Measurements from ENCODE around the gene EVPL. TPM values are rescaled to one million over a fixed set of nuclear protein-coding genes. Genes with fewer than 3 reads are reported as not detected.
"Not testable (repeated sequence)": the region's sequence is repeated elsewhere in the genome, so short reads cannot be mapped to it uniquely, and the experiment has no call there.

Gene EVPL
- total RNA-seq: not detected in 2 replicates

DNA sequence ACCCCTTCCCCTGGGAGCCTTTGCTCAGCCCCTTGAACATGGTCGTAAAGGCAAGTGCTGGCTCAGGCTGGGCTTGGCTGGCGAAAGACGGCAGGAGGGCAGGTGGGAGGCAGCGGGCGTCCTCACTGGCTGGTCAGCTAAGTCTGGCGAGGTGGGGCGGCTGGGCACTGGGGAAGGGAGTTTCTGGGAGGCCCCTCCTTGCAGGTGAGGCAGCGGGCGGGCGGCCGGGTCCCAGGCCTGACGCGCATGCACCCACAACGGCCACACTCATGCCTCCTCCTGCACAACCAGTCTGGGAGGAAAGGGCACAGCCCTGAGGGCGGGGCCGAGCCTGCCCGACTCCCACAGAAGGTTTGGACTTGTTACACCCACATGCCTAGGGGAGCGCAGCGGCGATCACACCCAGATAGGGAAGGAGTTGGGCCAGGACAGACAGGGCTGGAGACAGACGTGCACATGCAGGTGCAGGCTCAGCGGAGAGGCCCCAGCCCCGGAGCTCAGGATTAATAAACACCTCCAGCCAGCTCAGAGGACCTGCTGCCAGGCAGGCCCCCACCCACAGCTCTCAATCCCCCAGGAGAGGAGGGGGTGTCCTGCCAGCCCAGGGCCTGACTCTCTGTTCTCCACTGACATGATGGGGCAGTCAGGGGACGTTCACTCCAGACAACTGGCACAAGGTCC, at the start of gene EVPL:
Gene EVPL, minus strand, starts transcription at position 148 of the 681 bp plus-strand sequence. Its CDS starts 108 bp downstream, at position 40.
- DNase-seq (ENCODE audit: low read depth, low spot score): no peak

- DNase-seq (ENCODE audit: low read depth, low spot score): no peak
These were observed 49.1 kb upstream of the EVPL start for GRCh38 chr17:76076146-76076764.

- no peak for DNase-seq (ENCODE audit: low read depth, low spot score)
These were observed 48.4 kb upstream of the EVPL start for GRCh38 chr17:76075364-76076145.

DNA sequence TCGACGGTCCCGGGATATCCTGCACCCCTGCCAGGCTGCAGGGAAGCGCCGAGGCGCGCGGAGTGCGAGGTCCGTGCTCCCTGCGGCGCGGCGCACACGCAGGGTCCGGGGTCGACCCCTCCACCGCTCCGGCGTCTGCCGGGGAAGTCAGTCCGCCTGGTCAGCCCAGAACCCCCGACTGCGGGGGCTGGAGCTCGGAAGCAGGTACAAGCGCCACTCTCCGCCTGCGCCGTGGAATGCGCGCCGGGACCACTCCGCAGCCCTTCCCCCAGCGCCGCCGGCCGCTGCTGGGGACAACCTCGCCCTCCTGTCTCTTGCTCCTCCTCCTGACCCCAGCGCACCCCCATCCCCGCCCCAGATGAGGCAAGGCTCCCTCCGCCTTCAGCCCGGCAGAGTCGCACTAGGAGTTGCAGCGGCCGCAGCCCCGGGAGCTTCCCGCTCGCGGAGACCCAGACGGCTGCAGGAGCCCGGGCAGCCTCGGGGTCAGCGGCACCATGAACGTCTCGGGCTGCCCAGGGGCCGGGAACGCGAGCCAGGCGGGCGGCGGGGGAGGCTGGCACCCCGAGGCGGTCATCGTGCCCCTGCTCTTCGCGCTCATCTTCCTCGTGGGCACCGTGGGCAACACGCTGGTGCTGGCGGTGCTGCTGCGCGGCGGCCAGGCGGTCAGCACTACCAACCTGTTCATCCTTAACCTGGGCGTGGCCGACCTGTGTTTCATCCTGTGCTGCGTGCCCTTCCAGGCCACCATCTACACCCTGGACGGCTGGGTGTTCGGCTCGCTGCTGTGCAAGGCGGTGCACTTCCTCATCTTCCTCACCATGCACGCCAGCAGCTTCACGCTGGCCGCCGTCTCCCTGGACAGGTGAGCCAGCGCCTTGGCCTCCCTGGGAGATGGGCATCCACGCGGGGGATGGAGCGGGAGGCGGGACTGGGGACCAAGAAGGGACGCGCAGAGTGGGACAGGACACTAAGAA, 47.6 kb upstream of the EVPL start, which contains the start of gene GALR2:
Gene GALR2, plus strand, starts transcription at position 392 of the 974 bp plus-strand sequence. Its CDS starts 103 bp downstream, at position 495.
- DNase-seq (ENCODE audit: low read depth, low spot score): no peak

DNA sequence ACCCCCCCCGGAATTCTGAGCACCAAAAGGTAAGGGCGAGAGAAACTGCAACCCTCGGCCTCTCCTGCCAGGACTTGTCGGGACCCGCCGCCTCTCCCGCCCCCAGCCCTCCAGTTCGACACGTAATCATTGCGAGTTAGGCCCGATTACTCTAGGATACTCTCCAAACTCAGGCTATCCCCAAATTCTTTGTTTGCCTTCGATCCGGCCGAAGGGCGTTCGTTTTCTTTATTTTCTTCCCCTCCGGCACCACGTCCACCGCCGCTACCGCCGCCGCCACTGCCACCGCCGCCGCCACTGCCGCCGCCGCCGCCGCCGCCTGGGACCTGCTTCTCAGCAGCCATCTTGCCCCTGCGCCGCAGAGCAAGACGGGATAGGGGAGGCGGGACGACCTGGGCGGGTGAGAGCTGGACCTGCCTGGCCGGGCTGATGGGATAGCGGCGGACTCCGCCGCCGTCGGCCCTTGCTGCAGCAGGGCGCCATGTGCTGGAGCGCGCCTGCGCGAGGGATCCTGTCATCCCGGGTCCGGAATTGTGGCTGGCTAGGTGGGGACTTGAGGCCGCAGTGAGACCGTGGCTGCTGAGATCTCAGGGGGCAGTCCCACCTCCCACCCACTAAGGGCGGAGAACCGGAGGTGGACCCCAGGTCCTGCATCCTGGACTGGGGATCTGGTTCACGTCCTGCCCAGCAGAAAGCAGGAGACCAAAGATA, 45.2 kb upstream of the EVPL start, which contains the start of gene SRP68:
Gene SRP68, minus strand, starts transcription at position 370 of the 711 bp plus-strand sequence. Its CDS starts 26 bp downstream, at position 344.
- peak; percentile 80 for DNase-seq (ENCODE audit: low read depth, low spot score)

DNA sequence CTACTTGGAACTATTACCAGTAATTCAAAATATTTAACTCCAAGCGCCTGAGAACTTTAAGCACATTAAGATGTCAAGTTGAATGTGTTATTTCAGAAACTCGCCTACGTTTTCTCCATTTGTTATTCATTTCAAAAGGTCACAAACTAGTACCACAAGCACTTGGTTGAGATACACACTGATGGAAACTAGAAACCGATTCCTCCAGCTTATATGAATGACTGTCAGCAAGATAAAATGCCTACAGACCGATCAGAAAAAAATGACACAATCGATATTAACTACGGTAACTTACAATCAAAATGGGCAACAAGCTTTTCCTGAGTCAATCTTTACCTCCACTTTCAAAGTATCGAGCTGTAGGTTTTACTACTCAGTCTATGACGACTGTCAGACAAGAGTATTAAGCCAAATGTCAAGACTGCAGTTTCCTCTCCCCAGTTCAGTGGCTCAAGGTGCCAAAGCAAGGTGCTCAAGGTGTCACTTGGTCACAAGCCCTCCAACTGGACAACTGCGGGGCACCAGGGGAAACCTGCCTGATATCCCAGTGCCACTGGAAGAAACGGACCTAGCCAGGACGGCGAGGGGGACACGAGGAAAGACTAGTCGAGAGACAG, 44.5 kb upstream of the EVPL start:
- DNase-seq (ENCODE audit: low read depth, low spot score): no peak

GRCh38 chr17:76065775-76066174, 38.7 kb upstream of the EVPL start:
- DNase-seq (ENCODE audit: low read depth, low spot score): no peak

- DNase-seq (ENCODE audit: low read depth, low spot score): no peak
These were observed 36.9 kb upstream of the EVPL start for GRCh38 chr17:76063875-76064546.

DNA sequence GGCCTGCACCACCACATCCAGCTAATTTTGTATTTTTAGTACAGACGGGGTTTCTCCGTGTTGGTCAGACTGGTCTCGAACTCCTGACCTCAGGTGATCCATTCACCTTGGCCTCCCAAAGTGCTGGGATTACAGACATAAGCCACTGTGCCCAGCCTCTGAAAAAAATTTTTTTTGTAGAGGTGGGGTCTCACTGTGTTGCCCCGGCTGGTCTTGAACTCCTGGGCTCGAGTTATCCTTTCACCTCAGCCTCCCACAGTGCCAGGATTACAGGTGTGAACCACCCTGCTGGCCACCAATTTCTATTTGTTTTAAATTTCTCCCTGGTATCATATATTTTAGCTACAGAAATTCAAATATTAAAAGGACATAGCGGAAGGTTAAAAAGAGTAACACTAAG, 31.2 kb upstream of the EVPL start:
- DNase-seq (ENCODE audit: low read depth, low spot score): not testable (repeated sequence)

DNA sequence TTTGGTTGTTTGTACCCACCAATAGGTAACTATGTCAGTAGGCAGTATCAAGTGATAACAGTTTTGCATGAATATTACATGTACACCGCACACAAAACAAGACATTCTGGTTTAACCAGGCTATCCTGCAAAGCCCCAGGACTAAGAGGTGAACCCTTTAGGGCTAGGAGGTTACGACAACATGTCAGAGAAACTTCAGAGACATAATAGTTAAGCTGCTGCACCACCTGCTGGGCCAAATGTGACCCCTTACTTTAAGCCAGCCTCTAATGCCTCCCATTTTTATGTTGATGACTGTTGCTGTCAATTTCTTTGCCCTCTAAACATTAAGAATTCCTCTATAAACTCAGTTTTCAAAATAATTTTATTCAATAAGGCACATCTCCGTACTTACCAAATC, 29.8 kb upstream of the EVPL start:
- DNase-seq (ENCODE audit: low read depth, low spot score): no peak

DNA sequence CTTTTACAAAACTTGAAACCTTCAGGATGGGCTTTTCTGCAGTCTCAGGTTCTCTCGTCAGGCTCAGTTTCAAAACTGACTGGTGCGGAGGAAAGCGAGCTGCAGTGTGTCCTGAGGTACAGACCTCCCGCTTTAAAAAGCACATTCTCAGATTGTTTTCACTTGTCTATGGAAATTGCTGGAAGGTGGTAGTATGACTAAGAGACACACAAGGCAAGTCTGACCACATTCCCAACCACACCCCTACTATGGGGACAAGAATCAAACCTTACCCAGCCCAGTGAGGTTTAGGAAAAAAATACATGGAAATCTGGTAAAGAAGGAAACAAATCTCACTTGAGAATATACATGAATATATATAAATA, 27.0 kb upstream of the EVPL start:
- no peak for DNase-seq (ENCODE audit: low read depth, low spot score)

GRCh38 chr17:76053246-76054111, 26.4 kb upstream of the EVPL start:
- DNase-seq (ENCODE audit: low read depth, low spot score): peak; percentile 57

GRCh38 chr17:76051561-76051960, 24.5 kb upstream of the EVPL start:
- no peak for DNase-seq (ENCODE audit: low read depth, low spot score)

DNA sequence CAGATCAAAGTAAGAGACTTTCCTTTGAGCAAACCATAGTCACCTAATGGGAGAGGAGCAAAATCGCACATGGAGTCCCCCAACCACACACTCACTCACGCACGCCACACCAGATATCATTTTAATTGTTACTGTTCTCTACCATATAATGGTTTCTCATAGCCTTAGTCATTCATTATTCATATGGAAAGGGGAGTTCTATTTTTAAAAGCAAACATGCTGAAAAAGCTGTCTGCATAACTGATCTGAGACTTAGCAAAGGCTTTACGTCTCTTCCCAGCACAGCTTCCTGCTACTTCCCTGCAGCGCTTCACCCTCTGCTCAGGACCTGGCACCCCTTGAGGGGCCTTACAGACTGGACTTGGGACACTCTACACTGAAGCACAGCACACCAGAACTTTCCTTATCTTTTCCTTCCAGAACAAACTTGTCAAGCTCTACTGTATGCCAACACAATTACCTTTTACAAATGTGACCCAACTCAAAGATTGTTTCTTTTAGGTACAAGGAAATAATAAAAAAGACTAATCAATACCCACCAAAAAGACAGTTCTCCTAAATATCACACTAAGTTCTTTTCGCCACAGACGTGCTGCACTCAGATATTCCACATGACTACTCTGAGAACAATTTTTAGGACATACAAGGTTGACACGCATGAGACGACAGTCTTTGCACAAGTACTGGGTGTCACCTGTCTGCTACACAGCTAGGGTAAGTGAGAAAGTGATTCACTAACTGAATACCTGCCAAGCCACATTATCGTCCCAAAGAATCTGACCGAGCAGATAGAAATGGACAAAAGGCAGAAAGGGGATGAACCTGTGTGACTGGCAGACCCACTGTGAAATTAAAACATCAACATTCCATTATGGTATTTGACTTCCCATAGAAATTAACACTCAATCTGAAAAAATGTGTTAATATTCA, 23.7 kb upstream of the EVPL start:
- no peak for DNase-seq (ENCODE audit: low read depth, low spot score)

DNA sequence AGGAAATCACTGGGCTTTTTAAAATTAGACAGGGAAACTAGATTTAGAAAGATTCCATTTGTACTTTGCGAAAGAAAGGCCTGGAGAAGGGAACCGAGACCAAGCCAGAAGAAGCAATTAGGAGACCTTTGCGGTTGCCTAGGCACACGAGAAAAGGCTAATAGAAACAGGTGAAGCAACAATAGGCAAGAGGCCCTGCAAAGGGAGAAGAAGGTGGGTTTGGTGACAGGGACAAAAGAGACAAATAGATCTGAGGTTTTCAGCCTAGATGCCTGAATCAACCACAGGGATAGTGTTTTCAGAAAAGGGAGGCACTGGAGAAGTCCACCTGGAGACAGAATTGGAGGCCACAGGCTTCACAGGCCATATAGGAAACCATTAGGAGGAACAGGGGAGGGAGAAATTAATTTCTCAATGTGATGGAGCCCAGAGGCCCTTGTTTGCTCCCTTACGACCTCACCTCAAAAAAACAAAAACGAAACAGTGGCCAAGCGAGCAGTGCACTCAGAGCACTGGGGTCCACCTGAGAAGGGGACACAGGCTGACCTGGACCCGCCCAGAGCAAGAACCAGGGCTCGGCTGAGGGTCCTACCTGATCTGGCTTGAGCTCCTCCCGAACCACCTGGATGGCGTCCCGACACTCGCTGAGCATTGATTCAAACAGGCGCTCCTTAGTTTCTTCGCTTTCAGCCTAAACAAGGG, 22.9 kb upstream of the EVPL start:
- DNase-seq (ENCODE audit: low read depth, low spot score): no peak

GRCh38 chr17:76049239-76049638, 22.1 kb upstream of the EVPL start:
- DNase-seq (ENCODE audit: low read depth, low spot score): no peak

DNA sequence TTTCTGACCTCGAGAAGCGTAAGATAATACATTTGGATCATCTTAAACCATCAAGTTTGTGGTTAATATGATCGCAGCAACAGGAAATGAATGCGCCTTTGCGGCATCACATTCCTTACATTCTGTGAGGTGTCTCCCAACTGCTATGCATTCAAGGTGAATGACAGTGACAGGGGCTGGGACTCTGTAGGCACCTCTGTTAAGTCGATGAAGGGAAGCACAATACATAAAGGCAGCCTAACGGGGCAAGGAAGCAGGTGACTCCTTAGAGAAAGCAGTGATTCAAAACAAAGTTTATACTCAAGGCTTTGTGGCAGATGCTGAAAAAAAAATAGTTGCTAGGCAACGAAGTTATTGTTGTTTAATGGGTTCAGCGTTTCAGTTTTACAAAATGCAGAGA, 21.6 kb upstream of the EVPL start:
- no peak for DNase-seq (ENCODE audit: low read depth, low spot score)

Measured in pulmonary artery endothelial cell (primary cell).